IMR-90 (cell line): ENCODE results near the gene TGOLN2. TPM values are rescaled to one million over a fixed set of nuclear protein-coding genes. Genes with fewer than 3 reads are reported as not detected.

Source experiments
- ATAC-seq: fragments of 200-7000 bp; cut with Tn5 transposase; 2 replicates; pipeline ENCODE4 v1.9.1; 2020; ENCODE audit warnings: low read depth, mild to moderate bottlenecking, moderate library complexity
- BruUV-seq: library from RNA; stranded (reverse); fragments of 400-500 nt; replicated peaks from 2 replicates; lab custom pipeline; 2021; lab: Mats Ljungman, UMichigan
- CTCF ChIA-PET: fragments of 300-600 bp; formaldehyde crosslinking; extraction: SDS; loops from one replicate; lab custom pipeline; 2021; ENCODE audit warnings: antibody characterized with exemption; lab: Yijun Ruan, JAX
- POLR2A ChIA-PET: fragments of 300-600 bp; sonication (Branson Sonifier 250); formaldehyde crosslinking; loops from one replicate; lab custom pipeline; 2022; ENCODE audit warnings: antibody characterized with exemption; ENCODE audit not compliant: unreplicated experiment; lab: Charles Lee
- DNase-seq: peaks from one replicate; pipeline ENCODE4 v3.0.0; 2013
- H2AFZ ChIP-seq: replicated peaks from 2 replicates; pipeline ENCODE3; 2013; ENCODE audit warnings: low read length, mild to moderate bottlenecking; ENCODE audit not compliant: poor library complexity
- H2AK5ac ChIP-seq: 2 replicates; pipeline ENCODE4 v1.6.1; 2013; ENCODE audit warnings: low read depth, low read length, inconsistent platforms
- H2AK9ac ChIP-seq: replicated peaks from 2 replicates; pipeline ENCODE3; 2013; ENCODE audit warnings: mild to moderate bottlenecking, low read depth, low read length, moderate library complexity; ENCODE audit not compliant: poor library complexity
- H2BK120ac ChIP-seq: 2 replicates; pipeline ENCODE4 v1.6.1; 2013; ENCODE audit warnings: low read depth, low read length, inconsistent platforms
- H2BK15ac ChIP-seq: 3 replicates; pipeline ENCODE4 v1.6.1; 2013; ENCODE audit warnings: low read depth, low read length, inconsistent platforms
- H2BK20ac ChIP-seq: 2 replicates; pipeline ENCODE4 v1.6.1; 2013; ENCODE audit warnings: low read depth, mild to moderate bottlenecking, inconsistent platforms, low read length, moderate library complexity
- H2BK5ac ChIP-seq: 2 replicates; pipeline ENCODE4 v1.6.1; 2013; ENCODE audit warnings: mild to moderate bottlenecking, low read depth, low read length, inconsistent platforms; ENCODE audit not compliant: poor library complexity, severe bottlenecking
- H3K14ac ChIP-seq: replicated peaks from 2 replicates; pipeline ENCODE4 v1.6.1; 2013; ENCODE audit warnings: low read depth, low read length, inconsistent platforms
- H3K18ac ChIP-seq: 2 replicates; pipeline ENCODE4 v1.6.1; 2013; ENCODE audit warnings: low read depth, low read length, control low read depth
- H3K23ac ChIP-seq: 2 replicates; pipeline ENCODE4 v1.6.1; 2013; ENCODE audit warnings: low read depth, low read length, inconsistent platforms
- H3K27ac ChIP-seq: 2 replicates; pipeline ENCODE4 v1.5.1; 2013; ENCODE audit warnings: mild to moderate bottlenecking, control low read depth, low read length; ENCODE audit not compliant: insufficient read depth
- H3K27me3 ChIP-seq: 2 replicates; pipeline ENCODE4 v1.6.1; 2013; ENCODE audit warnings: low read length; ENCODE audit not compliant: control insufficient read depth, insufficient read depth
- H3K36me3 ChIP-seq: 2 replicates; pipeline ENCODE4 v1.6.1; 2013; ENCODE audit warnings: low read length, mixed read lengths; ENCODE audit not compliant: control insufficient read depth, insufficient read depth
- H3K4ac ChIP-seq: 2 replicates; pipeline ENCODE4 v1.6.1; 2013; ENCODE audit warnings: low read depth, low read length, inconsistent platforms
- H3K4me1 ChIP-seq: 2 replicates; pipeline ENCODE4 v1.6.1; 2013; ENCODE audit warnings: low read length, mixed read lengths; ENCODE audit not compliant: control insufficient read depth, insufficient read depth
- H3K4me2 ChIP-seq: 2 replicates; pipeline ENCODE4 v1.6.1; 2013; ENCODE audit warnings: low read depth, mild to moderate bottlenecking, control low read depth, low read length, moderate library complexity
- H3K4me3 ChIP-seq: 2 replicates; pipeline ENCODE4 v1.5.1; 2013; ENCODE audit warnings: low read depth, mild to moderate bottlenecking, control low read depth, low read length, moderate library complexity; ENCODE audit not compliant: insufficient read depth
- H3K56ac ChIP-seq: 2 replicates; pipeline ENCODE4 v1.6.1; 2013; ENCODE audit warnings: low read length, inconsistent platforms; ENCODE audit not compliant: insufficient read depth; ENCODE audit errors: extremely low read depth
- H3K79me1 ChIP-seq, 2 experiments: 2 replicates each; pipeline ENCODE4 v1.6.1; 2013; ENCODE audit warnings: low read length in 2 of 2, inconsistent platforms in 1 of 2, low read depth in 1 of 2
- H3K9ac ChIP-seq: 2 replicates; pipeline ENCODE4 v1.6.1; 2013; ENCODE audit warnings: low read depth, low read length, control low read depth
- H3K9me1 ChIP-seq: 2 replicates; pipeline ENCODE4 v1.6.1; 2013; ENCODE audit warnings: low read length, inconsistent platforms; ENCODE audit not compliant: insufficient read depth
- H3K9me3 ChIP-seq: 2 replicates; pipeline ENCODE4 v1.6.1; 2013; ENCODE audit warnings: low read length; ENCODE audit not compliant: control insufficient read depth, insufficient read depth
- H4K20me1 ChIP-seq: 2 replicates; pipeline ENCODE4 v1.6.1; 2013; ENCODE audit warnings: low read length, inconsistent platforms; ENCODE audit not compliant: insufficient read depth
- H4K5ac ChIP-seq: 2 replicates; pipeline ENCODE4 v1.6.1; 2013; ENCODE audit warnings: mild to moderate bottlenecking, low read depth, low read length, control low read depth
- H4K8ac ChIP-seq, 2 experiments: 2 replicates each; pipeline ENCODE4 v1.6.1; 2013; ENCODE audit warnings: low read depth in 2 of 2, low read length in 2 of 2, control low read depth in 1 of 2, inconsistent platforms in 1 of 2
- H4K91ac ChIP-seq: 2 replicates; pipeline ENCODE4 v1.6.1; 2013; ENCODE audit warnings: low read depth, low read length, inconsistent platforms; ENCODE audit not compliant: insufficient read depth
- BHLHE40 ChIP-seq: fragments of 150-350 bp; IDR thresholded peaks from 2 replicates; pipeline ENCODE4 v1.6.1; 2016; ENCODE audit warnings: mild to moderate bottlenecking, low read depth, low read length
- CEBPB ChIP-seq: IDR thresholded peaks from 2 replicates; pipeline ENCODE4 v1.6.1; 2012; ENCODE audit warnings: low read depth, low read length, improper control_type of control experiment
- CHD1 ChIP-seq: IDR thresholded peaks from 2 replicates; pipeline ENCODE4 v1.6.1; 2012; ENCODE audit warnings: low read depth, low read length, improper control_type of control experiment
- CTCF ChIP-seq: conservative IDR thresholded peaks from 2 replicates; pipeline ENCODE4 v1.5.1; 2012; ENCODE audit warnings: mild to moderate bottlenecking, low read depth, low read length, improper control_type of control experiment
- ELK1 ChIP-seq: fragments of 150-350 bp; IDR thresholded peaks from 2 replicates; pipeline ENCODE4 v1.6.1; 2016; ENCODE audit warnings: low read depth, mild to moderate bottlenecking, low read length, moderate library complexity, borderline replicate concordance
- MAFK ChIP-seq: IDR thresholded peaks from 2 replicates; pipeline ENCODE4 v1.6.1; 2012; ENCODE audit warnings: low read depth, low read length, improper control_type of control experiment
- MAZ ChIP-seq: IDR thresholded peaks from 2 replicates; pipeline ENCODE4 v1.6.1; 2012; ENCODE audit warnings: low read depth, mild to moderate bottlenecking, low read length, improper control_type of control experiment, moderate library complexity, borderline replicate concordance
- MXI1 ChIP-seq: IDR thresholded peaks from 2 replicates; pipeline ENCODE4 v1.6.1; 2012; ENCODE audit warnings: low read depth, mild to moderate bottlenecking, low read length, moderate library complexity, borderline replicate concordance
- NFE2L2 ChIP-seq: fragments of 150-350 bp; IDR thresholded peaks from 2 replicates; pipeline ENCODE4 v1.6.1; 2016; ENCODE audit warnings: low read depth, mild to moderate bottlenecking, low read length
- POLR2A ChIP-seq: IDR thresholded peaks from 2 replicates; pipeline ENCODE4 v1.6.1; 2012; ENCODE audit warnings: mild to moderate bottlenecking, low read depth, low read length
- RAD21 ChIP-seq: IDR thresholded peaks from 2 replicates; pipeline ENCODE4 v1.6.1; 2012; ENCODE audit warnings: low read length, improper control_type of control experiment
- RCOR1 ChIP-seq: IDR thresholded peaks from 2 replicates; pipeline ENCODE4 v1.6.1; 2012; ENCODE audit warnings: mild to moderate bottlenecking, low read length, improper control_type of control experiment; ENCODE audit not compliant: insufficient replicate concordance
- RFX5 ChIP-seq: IDR thresholded peaks from 2 replicates; pipeline ENCODE4 v1.8.0; 2012; ENCODE audit warnings: low read depth, mild to moderate bottlenecking, low read length, moderate library complexity
- SMC3 ChIP-seq: fragments of 150-350 bp; IDR thresholded peaks from 2 replicates; pipeline ENCODE4 v1.6.1; 2016; ENCODE audit warnings: low read depth, mild to moderate bottlenecking, antibody characterized with exemption, low read length, moderate library complexity
- USF2 ChIP-seq: fragments of 150-350 bp; IDR thresholded peaks from 2 replicates; pipeline ENCODE4 v1.6.1; 2017; ENCODE audit warnings: mild to moderate bottlenecking, antibody characterized with exemption, low read length, low read depth
- WGBS, 2 experiments: methylation state at CpG; one replicate each; pipeline versions ENCODE4 v1.1.5 to v1.1.7; 2013; ENCODE audit warnings: missing lambda C conversion rate in 2 of 2; ENCODE audit not compliant: insufficient read length in 1 of 2; ENCODE audit errors: extremely low coverage in 2 of 2; 5-methylcytosine and 5-hydroxymethylcytosine counted together
- dilution Hi-C: fragments of 300-500 bp; cut with HindIII; formaldehyde crosslinking; loops from one replicate; pipeline ENCODE4 v1.14.3; 2018; ENCODE audit warnings: low sequenced_read_pairs; ENCODE audit not compliant: unreplicated experiment
- in situ Hi-C: fragments of 300-500 bp; cut with MboI; formaldehyde crosslinking; loops from 3 replicates; pipeline ENCODE4 v1.14.3; 2019; ENCODE audit warnings: low sequenced_read_pairs, inconsistent platforms, mixed read lengths
- intact Hi-C: fragments of 100-400 bp; cut with micrococcal nuclease; formaldehyde crosslinking; loops from 2 replicates; pipeline ENCODE4 v1.10.0; 2022
- polyA plus RNA-seq, 3 experiments: library from polyadenylated mRNA; depleted of rRNA; stranded (reverse); fragments of >200 nt; gene quantifications; 2 replicates each; pipeline ENCODE4 v1.2.3, GENCODE V29; 2012; ENCODE audit warnings: low replicate concordance in 1 of 3
- total RNA-seq: library from RNA; depleted of rRNA; stranded (reverse); fragments of >200 nt; gene quantifications from 2 replicates; pipeline ENCODE4 v1.2.3, GENCODE V29; 2012

The TGOLN2 gene
- total and polyA plus RNA-seq, 2 of the 4 experiments (the other 2 are of a cell fraction) = 57.7 to 92.3 TPM

GRCh38 chr2:85341269-85342029 is 13.7 kb upstream of the TGOLN2 start:
- intact Hi-C loops = loop anchor here (2.0 kb wide), 1 partner anchor 25 kb away; no protein-coding TSS in a partner anchor
- Histone ChIP-seq H4K5ac (no peak overlapping the region), H3K4me1 (no peaks in the 10 kb centered on the region), H3K9me3 (no peaks in the 10 kb centered on the region), H3K27me3 (peaks cover 6% of the 10 kb centered on the region), H4K20me1 (no peaks in the 10 kb centered on the region), H3K4me3 (no peak overlapping the region), H2AK5ac (no peak overlapping the region), H3K56ac (no peak overlapping the region), H3K23ac (no peak overlapping the region), H3K4ac (no peak overlapping the region), H2BK15ac (no peak overlapping the region), H2AK9ac (no peak overlapping the region), H3K79me1 (no peaks in the 10 kb centered on the region), H3K36me3 (peaks cover 23% of the 10 kb centered on the region), H3K14ac (no peak overlapping the region), H2BK120ac (no peak overlapping the region), H4K91ac (no peak overlapping the region), H4K8ac (no peak overlapping the region), H2BK20ac (no peak overlapping the region), H2AFZ (no peak overlapping the region), H3K9me1 (no peaks in the 10 kb centered on the region; the same call in 1 of the 2 replicates), H3K27ac (no peak overlapping the region), H3K18ac (no peak overlapping the region), H3K4me2 (no peak overlapping the region), H2BK5ac (no peak overlapping the region), H3K9ac (no peak overlapping the region)
- ChIA-PET POLR2A (no interaction called here), CTCF (no interaction called here)
- dilution Hi-C loops = no loop called here
- DNase-seq = no peak
- no TSS peak for BruUV-seq
- ATAC-seq = no peak
- 94% methylated on average over 17 of the region's 30 CpGs; no CpG with 5 or more reads in 1 of the 2 experiments for WGBS, 2 experiments
- in situ Hi-C loops = no loop called here
- TF ChIP-seq CTCF (no peak), MXI1 (no peak), CEBPB (no peak), ELK1 (no peak), POLR2A (no peak), MAZ (no peak), BHLHE40 (no peak), RFX5 (no peak), RAD21 (no peak), MAFK (no peak), SMC3 (no peak), USF2 (no peak), CHD1 (no peak), NFE2L2 (no peak), RCOR1 (no peak)
